ENCODE measurements around the gene ARTN. TPM values are rescaled to one million over a fixed set of nuclear protein-coding genes. Genes with fewer than 3 reads are reported as not detected.

ARTN gene, protein sequence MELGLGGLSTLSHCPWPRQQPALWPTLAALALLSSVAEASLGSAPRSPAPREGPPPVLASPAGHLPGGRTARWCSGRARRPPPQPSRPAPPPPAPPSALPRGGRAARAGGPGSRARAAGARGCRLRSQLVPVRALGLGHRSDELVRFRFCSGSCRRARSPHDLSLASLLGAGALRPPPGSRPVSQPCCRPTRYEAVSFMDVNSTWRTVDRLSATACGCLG
- polyA plus RNA-seq (2011; rRNA removed) = 0.17 and 0.39 TPM in 2 replicates
- polyA minus RNA-seq (2011; rRNA and poly(A)+ RNA removed) = 0.85 and 1.2 TPM in 2 replicates

DNA sequence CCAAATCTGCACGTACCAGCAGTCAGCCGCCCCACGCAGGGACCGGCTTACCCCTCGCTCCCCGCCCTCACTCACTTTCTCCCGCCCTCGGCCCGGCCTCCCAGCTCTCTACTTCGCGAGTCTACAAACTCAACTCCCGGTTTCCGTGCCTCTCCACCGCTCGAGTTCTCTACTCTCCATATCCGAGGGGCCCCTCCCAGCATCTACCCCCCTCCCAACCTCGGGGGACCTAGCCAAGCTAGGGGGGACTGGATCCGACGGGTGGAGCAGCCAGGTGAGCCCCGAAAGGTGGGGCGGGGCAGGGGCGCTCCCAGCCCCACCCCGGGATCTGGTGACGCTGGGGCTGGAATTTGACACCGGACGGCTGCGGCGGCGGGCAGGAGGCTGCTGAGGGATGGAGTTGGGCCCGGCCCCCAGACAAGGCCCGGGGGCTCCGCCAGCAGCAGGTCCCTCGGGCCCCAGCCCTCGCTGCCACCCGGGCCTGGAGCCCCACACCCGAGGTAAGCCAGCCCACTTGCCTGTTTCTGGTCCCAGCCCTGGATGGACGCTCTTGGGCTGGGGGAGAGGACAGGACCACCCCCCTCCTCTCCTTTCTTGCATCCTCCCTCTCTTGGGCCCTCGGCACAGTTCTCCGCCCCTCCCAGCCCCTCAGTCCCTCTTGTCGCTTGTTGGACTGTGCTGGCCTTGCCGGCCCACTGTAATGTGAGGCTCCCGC lies at the start of gene ARTN:
ARTN (plus strand) TSS at position 416 of the 715 bp plus-strand sequence. CDS start 1,856 bp downstream, outside the sequence.
- TF ChIP-seq, protein P1, sequence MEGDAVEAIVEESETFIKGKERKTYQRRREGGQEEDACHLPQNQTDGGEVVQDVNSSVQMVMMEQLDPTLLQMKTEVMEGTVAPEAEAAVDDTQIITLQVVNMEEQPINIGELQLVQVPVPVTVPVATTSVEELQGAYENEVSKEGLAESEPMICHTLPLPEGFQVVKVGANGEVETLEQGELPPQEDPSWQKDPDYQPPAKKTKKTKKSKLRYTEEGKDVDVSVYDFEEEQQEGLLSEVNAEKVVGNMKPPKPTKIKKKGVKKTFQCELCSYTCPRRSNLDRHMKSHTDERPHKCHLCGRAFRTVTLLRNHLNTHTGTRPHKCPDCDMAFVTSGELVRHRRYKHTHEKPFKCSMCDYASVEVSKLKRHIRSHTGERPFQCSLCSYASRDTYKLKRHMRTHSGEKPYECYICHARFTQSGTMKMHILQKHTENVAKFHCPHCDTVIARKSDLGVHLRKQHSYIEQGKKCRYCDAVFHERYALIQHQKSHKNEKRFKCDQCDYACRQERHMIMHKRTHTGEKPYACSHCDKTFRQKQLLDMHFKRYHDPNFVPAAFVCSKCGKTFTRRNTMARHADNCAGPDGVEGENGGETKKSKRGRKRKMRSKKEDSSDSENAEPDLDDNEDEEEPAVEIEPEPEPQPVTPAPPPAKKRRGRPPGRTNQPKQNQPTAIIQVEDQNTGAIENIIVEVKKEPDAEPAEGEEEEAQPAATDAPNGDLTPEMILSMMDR (IDR thresholded peaks at IDR 0.05; ENCODE audit: insufficient read depth, low read depth, low read length) = no peak
- POLR2A ChIA-PET = no interaction called here

DNA sequence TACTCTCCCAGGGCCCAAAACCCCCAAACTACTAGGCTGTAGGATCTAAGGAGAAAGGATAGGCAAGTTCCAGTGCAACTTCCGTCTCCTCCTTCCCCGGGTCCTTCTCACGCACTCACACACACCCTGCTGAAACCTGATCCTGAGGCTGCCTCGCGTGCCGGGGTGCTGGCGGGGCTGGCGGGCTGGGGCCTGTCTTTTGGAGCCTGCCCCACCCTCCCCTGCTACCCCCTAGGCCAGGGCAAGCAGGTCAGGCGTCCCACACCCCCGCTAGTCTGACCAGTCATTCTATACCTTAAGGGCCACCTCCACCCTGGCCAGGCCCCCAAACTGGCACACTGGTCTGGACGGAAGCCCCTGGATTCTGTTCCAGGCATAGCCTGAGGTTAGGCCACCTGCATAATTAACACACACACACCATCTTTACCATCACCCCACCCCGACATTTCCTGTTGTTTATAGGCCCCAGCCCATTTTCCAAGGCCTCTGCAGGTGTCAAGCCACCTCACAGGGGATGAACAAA lies 48.3 kb upstream of the ARTN start:
- peaks cover 3% of the 10 kb centered on the region for H3K36me3 ChIP-seq (ENCODE audit: control insufficient read depth, insufficient read depth, low read length)
- H3K27me3 ChIP-seq (ENCODE audit: control insufficient read depth, insufficient read depth, low read length) = no peaks in the 10 kb centered on the region
- no peak overlapping the region for H3K4me3 ChIP-seq (ENCODE audit: low read depth, low read length)
- TF ChIP-seq, protein P1 (IDR thresholded peaks at IDR 0.05; ENCODE audit: insufficient read depth, low read depth, low read length) = no peak
- CTCF ChIA-PET = interaction anchor here (1.8 kb wide), 1 partner anchor 7 kb away, joined by 5 read pairs; no protein-coding TSS in a partner anchor
- POLR2A ChIA-PET = no interaction called here
- DNase-seq (ENCODE audit: low read depth) = no peak

More for the DNA sequence above, at the start of gene ARTN:
- CTCF ChIA-PET = interaction anchor here (0.6 to 8.7 kb wide), 36 partner anchors 9 to 396 kb away, joined by 3 to 365 read pairs (median 8); partner anchors contain the start of gene IPO13
- DNase-seq (ENCODE audit: low read depth) = no peak
- no peaks in the 10 kb centered on the region for H3K27me3 ChIP-seq (ENCODE audit: control insufficient read depth, insufficient read depth, low read length)
- peak within 1 kb of the TSS; percentile 39 for H3K4me3 ChIP-seq (ENCODE audit: low read depth, low read length)
- peaks cover 2% of the 10 kb centered on the region for H3K36me3 ChIP-seq (ENCODE audit: control insufficient read depth, insufficient read depth, low read length)

DNA sequence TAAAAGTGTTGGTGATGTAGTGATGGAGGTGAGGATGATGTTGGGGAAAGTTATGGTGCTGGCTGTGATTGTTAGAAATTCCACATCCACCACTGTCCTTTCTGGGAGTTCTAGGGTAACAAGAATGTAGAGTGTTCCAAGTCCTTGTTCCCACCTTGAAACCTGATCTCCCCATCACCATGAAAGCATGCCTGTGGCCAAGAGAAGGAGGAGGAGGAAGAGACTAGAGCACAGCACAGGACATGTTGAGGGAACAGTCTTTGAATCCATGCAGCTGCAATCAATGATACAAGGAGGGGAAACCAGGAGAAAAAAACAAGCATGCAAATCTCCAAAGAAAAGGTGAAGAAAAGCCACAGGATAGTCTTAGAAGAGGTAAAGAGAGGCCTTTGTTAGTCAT lies 45.9 kb upstream of the ARTN start:
- DNase-seq (ENCODE audit: low read depth) = no peak
- CTCF ChIA-PET = interaction anchor here (1.4 kb wide), 1 partner anchor 47 kb away, joined by 3 read pairs; no protein-coding TSS in a partner anchor
- POLR2A ChIA-PET = no interaction called here

DNA sequence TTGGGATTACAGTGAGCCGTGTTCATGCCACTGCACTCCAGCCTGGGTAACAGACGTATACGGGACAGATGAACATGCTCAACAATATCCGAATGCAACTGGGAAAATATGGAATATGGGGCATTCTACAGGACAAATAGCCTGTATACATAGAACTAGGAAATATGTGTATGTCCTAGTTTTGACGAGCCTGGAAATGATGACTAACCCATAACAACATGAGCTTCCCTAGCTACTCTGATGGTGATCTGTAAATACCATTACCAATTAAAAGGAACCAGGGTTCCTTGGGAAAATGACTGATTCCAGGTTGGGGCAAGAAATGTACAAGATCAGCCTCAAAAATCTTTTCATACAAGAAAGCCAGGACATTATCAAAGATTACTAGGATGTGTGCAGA lies 42.8 kb upstream of the ARTN start:
- Histone ChIP-seq H3K27me3 (ENCODE audit: control insufficient read depth, insufficient read depth, low read length) (no peaks in the 10 kb centered on the region), H3K4me3 (ENCODE audit: low read depth, low read length) (no peak overlapping the region), H3K36me3 (ENCODE audit: control insufficient read depth, insufficient read depth, low read length) (no peaks in the 10 kb centered on the region)
- ChIA-PET CTCF (interaction anchor here (3.2 kb wide), 1 partner anchor 43 kb away, joined by 8 read pairs; the partner anchor contains the start of gene ARTN), POLR2A (no interaction called here)
- DNase-seq (ENCODE audit: low read depth) = no peak
- TF ChIP-seq, protein P1 (IDR thresholded peaks at IDR 0.05; ENCODE audit: insufficient read depth, low read depth, low read length) = no peak

More for the DNA sequence above, 45.9 kb upstream of the ARTN start:
- Histone ChIP-seq H3K27me3 (ENCODE audit: control insufficient read depth, insufficient read depth, low read length) (no peaks in the 10 kb centered on the region), H3K36me3 (ENCODE audit: control insufficient read depth, insufficient read depth, low read length) (peaks cover 3% of the 10 kb centered on the region), H3K4me3 (ENCODE audit: low read depth, low read length) (no peak overlapping the region)
- TF ChIP-seq, protein P1 (IDR thresholded peaks at IDR 0.05; ENCODE audit: insufficient read depth, low read depth, low read length) = no peak

DNA sequence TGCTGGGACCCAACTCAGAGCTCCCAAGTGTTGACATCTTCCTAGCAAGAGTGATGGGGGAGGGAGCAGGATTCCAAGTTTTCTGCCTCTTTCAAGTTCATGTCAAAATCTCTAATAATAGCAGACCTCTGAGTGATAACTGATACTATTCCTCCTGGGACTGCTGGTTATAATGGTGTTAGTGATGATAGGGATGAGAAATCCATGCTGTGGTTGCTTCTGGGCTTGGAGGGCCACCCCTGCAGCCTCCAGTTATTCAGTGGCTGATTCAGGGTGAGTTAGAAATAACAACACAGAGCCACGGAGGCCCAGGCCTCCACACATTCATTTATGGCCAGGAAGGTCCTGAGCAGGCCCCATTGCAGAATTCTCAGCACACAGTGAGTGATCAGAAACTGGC lies 40.6 kb upstream of the ARTN start:
- CTCF ChIA-PET = interaction anchor here (0.6 to 1.2 kb wide), 3 partner anchors 9 to 204 kb away, joined by 3 to 5 read pairs (median 3); no protein-coding TSS in a partner anchor
- no peak for DNase-seq (ENCODE audit: low read depth)

More for the DNA sequence above, 40.6 kb upstream of the ARTN start:
- Histone ChIP-seq H3K27me3 (ENCODE audit: control insufficient read depth, insufficient read depth, low read length) (no peaks in the 10 kb centered on the region), H3K36me3 (ENCODE audit: control insufficient read depth, insufficient read depth, low read length) (peaks cover 1% of the 10 kb centered on the region; the same call in 1 of the 2 replicates), H3K4me3 (ENCODE audit: low read depth, low read length) (no peak overlapping the region)
- POLR2A ChIA-PET = no interaction called here
- TF ChIP-seq, protein P1 (IDR thresholded peaks at IDR 0.05; ENCODE audit: insufficient read depth, low read depth, low read length) = no peak
